Endometrial microvascular endothelial cells (primary cell): Measurements from ENCODE around the gene TTLL6. TPM values are rescaled to one million over a fixed set of nuclear protein-coding genes. Genes with fewer than 3 reads are reported as not detected.
"Not testable (repeated sequence)": the region's sequence is repeated elsewhere in the genome, so short reads cannot be mapped to it uniquely, and the experiment has no call there.

ENCODE experiments used
- in situ Hi-C: cut with HindIII; loops from 2 replicates; pipeline ENCODE4 v1.10.0; 2017; ENCODE audit warnings: low sequenced_read_pairs, low pct_unique_long_range_greater_than_20kb; ENCODE audit errors: inconsistent ontology term
- total RNA-seq: library from RNA; depleted of rRNA; stranded (reverse); fragments of >200 nt; gene quantifications from one replicate; pipeline ENCODE4 v1.2.3, GENCODE V29; 2015; ENCODE audit errors: inconsistent ontology term

The TTLL6 gene
- total RNA-seq = not detected

DNA sequence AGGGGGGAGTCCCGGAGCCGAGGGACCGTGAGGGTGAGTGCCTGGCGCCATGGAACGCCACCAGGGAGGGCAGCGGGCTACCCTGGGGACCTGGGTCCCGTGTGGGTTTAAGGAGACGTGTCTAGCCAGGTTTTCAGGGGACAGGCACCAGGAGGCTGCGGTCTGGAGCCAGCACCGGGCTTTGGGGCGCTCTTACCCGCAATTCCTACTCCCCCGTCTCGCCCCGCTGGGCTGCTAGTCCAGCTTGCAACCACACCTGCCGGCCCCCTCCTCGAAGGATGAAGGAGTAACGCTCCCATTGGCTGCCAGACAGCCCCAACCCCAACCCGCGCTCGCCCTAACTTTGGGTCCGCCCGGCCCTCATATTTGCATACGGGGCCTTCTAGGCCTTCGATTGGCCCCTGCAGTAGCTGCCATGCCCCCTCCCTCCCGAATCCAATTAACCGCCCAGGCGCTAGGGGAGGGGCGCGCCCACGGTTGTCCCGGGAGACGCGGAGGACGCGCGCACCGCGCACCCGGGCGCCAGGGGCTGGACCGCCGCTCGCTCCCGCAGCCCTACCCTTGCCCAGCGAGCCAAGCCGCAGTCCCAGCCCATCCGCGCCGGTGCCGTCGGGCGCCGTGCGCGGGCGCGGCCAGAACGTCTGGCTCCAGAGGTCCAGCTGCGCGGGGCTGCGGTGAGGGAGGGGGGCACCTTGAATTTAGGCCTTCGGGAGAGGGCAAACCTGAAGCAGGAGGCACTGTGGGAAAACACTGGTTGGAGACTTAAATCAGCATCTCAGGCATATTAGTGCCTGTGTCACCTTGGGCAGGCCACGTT, at the start of gene TTLL6:
Gene TTLL6, minus strand, starts transcription at position 456 of the 817 bp plus-strand sequence. Its CDS starts 157 bp downstream, at position 299.
- in situ Hi-C loops = loop anchor here (10.0 kb wide), 1 partner anchor 68 kb away; no protein-coding TSS in a partner anchor

DNA sequence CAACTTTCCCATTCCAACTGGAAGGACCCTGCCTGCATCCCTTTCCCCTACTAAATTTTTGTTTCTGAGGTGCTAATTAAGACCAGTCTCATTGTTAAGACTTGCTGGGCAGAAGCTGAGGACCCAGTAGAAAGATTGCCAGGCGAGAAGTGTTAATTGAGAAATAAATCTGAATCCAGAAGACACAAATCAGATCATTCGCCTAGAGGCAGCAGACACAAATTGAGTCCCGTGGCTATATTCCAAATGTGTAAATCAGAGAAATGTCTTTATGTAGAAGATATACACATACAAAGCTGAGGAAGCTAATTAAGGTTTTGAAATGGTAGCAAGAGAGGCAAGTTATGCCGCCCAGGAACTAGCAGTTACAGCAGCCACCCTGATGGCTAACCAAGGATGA, 43.4 kb upstream of the TTLL6 start:
- in situ Hi-C loops = no loop called here

DNA sequence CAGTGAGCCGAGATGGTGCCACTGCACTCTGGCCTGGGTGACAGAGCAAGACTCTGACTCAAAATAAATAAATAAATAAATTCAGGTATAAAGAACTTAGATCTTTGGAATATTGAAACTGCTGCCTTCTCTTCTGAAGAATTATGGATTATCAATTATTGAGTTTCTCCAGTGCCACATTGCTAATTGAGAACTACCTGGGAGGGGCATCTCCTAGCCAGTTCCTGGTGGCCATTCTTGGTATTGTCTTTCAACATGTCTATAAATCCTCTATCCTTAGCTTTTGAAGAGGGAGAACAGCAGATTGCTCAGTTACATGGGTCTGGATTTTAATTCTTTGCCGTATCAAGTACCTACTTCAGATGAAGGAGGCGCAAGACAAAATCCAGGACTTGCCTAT, 43.0 kb upstream of the TTLL6 start:
- in situ Hi-C loops = no loop called here

DNA sequence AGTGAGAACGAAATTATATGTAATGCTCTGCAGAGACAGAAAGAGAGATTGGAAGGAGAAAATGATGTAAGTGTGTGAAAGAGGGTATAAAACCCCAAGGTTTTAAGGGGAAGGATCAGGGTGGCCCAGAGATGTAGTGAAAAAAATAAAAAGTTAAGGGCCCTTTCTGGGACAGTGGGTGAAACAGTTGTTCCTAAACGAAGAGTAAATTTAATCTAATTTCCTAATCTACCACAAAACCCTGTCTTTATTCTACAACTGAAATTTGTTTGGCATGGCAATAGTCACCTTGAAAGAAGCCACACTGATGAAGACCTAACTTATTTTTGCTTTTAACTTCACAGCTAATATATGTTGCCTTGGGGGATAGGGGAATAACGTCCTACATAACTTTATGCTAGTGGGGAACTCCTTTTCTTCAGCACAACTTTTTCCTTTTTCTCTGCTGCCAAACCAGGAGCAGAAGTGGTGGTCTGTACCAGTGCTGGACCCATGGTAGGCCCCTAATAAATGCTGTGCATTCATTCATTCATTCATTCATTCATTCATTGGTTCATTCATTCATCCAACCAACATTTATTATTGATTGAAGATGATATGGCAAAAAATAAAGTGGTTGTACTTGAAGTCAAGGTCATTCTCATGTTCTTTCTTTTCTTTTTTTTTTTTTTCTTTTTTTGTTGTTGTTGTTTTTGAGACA, 39.2 kb upstream of the TTLL6 start:
- in situ Hi-C loops = no loop called here

DNA sequence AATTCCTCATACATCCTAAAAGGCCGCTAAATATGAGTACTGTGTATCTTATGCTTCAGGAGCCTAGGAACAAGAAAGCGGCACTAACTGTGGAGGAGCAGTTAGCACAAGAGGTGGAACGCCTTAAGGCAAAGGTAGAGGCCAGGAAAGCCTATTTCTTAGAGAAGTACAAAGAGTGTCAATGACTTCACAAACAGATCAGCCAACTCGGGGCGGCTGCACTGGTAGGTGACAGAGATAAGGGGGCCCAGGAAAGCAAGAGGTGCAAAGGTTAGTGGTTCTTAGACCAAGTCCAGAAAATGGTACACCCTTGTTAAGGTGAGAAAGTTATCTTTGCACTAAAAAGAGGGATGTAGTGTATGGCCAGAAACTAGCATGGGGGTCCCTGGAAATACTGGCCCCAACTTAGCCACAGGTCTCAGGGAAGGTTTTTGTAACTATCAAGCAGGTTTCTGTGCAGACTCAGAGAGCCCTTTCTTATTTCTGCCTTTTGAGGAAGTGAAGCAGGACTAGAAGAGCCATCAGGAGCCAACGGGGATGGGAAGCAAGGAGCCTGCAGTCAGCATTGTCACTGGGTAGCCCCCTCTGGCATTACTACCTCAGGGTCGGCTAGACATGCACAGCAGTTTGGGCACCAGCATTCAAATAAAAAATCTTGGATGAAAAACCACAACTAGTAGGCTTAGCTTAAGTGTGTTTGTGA, 37.9 kb upstream of the TTLL6 start:
- in situ Hi-C loops = no loop called here

DNA sequence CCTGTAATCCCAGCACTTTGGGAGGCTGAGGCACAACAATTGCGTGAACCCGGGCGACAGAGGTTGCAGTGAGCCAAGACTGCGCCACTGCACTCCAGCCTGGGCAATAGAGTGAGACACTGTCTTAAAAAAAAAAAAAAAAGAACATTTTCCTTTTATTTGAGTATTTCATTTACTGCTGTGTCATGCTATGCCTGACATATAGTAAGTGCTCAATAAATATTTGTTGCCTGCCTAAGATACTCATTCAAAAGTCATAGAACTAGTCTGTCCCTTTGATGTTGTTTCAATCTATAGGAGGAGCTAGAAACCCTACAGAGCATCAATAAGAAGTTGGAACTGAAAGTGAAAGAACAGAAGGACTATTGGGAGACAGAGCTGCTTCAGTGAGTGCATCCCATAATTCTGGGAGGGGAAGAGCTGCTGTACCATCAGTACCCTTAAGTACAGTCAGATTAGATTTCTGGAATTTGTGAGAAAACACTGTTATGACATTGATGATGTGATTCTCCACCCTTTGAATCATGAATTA, 33.8 kb upstream of the TTLL6 start:
- in situ Hi-C loops = no loop called here

DNA sequence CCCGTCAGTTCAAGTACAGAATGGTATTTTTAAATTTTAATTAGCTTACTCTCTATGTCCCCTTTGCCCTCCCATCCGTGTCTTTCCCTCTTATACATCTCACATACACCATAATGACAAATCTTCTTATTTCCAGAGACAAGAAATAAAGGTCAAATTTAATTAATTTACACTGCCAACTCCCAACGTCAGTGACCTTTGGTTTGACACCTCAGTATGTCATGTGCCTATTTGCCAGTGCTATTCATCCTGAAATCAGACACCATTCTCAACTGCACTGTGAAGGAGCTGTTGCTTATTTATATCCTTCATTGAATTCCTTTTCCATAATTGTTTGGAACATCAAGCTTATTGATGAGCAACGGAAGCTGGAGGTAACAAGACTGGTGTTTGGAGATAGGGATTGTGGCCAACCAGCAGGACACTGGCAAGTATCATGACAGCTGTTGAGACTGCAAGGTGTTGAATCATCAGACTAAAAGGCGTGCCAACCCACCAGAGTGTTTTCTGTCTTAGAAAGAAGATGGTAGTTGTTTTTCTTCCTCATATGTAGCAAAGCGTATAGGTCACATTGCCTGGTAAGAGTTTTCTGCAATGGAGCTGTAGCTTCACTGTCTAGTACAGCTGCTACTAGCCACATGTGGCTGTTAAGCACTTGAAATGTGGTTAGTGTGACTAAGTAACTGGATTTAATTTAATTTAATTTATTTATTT, 26.3 kb upstream of the TTLL6 start:
- in situ Hi-C loops = no loop called here

DNA sequence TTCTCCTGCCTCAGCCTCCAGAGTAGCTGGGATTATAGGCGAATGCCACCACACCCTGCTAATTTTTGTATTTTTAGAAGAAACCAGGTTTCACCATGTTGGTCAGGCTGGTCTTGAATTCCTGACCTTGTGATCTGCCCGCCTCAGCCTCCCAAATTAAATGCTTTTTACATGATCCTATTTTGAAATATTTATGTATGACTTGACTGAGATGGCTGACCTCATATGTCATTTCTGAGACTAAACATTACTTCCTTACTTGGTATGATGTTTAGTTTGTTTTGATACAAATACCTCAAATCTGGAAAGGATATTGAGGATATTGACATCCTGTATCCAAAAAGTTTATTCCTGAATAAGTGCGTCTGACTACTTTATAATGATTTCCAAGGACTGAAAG, 25.7 kb upstream of the TTLL6 start:
- in situ Hi-C loops = no loop called here

DNA sequence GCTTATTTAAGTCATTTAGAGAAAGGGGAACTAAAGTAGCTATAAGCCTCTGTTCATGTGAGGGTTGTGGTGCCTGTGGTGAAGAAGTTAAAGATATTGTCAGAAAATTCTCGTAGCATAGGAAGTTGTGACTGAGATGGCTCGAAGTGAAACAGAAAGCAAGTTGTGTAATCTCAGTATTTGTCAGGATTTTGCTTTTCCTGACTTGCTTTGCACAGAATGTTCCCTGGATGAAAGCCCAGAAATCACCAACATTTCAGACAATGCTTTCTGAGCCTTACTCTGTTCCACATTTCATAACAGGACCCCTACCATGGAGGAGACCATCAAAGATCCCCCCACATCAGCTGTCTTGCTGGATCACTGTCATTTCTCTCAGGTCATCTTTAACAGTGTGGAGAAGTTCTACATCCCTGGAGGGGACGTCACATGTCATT, 24.4 kb upstream of the TTLL6 start:
- in situ Hi-C loops = no loop called here

DNA sequence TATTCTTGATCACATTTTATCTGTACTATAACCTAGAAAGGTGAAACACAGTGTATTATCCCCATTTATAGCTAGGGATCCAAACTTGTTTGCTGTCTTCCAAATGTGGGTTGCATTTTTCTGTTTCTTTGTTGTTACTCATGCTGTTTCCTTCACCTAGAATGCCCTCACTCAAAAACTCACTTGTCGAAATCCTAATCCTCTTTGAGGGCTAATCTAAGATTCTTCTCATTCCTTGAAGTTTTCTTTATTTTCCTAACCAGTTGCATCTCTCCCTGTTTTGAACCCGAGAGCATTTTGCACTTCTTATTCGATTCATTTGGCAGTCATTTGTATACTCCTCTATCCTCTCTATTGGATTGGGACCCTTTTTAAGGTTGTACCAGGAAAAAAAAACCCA, 23.4 kb upstream of the TTLL6 start:
- in situ Hi-C loops = no loop called here

DNA sequence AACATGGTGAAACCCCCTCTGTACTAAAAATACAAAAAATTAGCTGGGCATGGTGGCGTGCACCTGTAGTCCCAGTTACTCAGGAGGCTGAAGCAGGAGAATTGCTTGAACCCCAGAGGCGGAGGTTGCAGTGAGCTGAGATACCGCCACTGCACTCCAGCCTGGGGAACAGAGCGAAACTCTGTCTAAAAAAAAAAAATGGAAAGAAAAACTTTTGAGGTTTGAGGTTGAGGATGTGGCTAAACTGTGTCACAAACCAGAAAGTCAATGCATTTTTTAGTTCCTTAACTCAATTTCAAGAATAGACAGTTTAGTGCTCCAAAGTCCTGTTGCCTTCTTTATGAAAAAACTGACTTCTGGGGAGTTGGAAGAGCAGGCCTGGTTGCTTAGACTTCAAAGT, 20.4 kb upstream of the TTLL6 start:
- in situ Hi-C loops = not testable (repeated sequence)

DNA sequence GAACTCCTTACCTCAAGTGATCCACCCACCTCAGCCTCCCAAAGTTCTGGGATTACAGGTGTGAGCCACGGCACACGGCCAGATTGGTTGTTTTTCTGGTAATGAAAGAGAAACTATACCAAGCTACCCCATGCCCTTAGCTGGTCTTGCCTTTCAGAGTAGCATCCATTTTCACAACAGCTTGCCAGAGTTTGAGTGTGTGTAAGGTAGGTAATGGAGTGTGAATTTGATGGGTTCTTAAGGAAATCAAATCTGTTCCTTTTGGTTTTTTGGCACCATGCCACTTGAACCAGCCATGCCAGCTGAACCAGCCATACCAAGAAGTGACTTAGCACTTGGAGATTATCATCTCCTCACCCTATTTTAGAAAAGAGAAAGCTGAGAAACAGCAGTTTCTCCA, 18.9 kb upstream of the TTLL6 start:
- in situ Hi-C loops = no loop called here

DNA sequence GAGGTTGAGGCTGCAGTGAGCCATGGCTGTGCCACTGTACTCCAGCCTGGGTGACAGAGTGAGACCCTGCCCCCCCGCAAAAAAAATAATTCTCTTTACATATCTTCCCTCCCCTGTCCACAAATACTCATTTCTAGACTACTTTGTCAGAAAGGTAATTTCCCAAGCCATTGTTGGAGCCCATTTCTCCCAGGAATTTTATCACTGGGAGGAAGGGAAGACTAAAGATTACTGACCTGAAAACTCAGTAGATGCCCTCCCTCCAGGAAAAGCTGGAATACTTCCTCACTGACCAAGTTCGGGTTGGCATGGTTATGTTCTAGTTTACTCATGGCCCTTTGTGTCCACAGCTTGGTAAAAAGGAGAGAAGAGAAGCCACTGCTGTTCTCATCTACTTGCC, 17.9 kb upstream of the TTLL6 start:
- in situ Hi-C loops = no loop called here

DNA sequence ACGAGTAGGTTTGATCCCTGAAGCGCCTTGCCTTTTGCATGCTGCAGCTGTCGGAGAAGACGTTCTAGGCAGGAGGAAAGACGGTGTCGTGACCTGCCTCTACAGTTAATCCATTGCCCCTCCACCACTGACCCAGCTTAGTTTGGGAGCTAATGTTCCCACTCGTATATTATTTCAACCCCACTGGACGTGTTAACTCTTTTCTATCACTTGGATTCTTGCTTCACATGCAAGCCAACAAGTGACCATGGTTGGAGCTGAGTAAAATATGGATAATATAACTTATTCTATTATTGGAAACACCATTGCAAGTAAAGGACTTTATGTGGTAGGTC, 14.5 kb upstream of the TTLL6 start:
- in situ Hi-C loops = no loop called here

DNA sequence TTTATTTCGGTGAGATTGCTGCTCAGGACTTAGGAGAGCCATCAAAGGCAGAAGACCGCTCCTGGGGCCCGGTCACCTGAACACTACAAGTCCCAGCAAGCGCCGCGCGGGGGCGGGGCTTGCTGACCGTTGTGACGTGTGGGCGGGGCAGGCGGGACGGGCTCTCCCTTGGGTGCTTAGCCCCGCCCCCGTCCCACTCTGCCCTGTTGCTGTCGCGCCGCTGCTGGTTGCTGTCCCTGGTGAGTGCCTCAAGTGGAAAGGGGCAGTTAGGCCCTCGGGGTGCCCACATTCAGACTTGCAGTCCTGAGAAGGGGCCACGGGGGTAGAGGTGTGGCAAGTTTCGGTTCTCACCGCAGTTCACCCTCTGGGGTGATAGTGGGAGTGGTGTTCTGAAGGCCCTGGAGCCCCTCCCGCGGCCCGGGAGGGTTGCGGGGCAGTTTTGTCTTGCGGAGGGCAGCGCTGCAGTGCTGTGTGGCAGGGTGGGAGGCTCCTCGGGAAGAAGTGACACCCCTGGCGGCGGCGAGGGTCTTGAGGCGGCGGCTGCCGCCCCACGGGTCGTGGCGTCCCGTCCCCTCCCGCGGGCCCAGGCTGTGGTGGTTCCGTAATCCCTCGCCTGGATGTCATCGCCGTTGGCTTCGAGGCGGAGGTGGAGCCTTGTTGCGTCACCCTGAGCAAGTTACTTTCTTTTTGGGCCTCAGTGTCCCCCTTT, 14.0 kb upstream of the TTLL6 start, which contains the start of gene CALCOCO2:
Gene CALCOCO2, plus strand, starts transcription at position 196 of the 709 bp plus-strand sequence. CDS start 10,673 bp downstream, outside the sequence.
- in situ Hi-C loops = no loop called here

DNA sequence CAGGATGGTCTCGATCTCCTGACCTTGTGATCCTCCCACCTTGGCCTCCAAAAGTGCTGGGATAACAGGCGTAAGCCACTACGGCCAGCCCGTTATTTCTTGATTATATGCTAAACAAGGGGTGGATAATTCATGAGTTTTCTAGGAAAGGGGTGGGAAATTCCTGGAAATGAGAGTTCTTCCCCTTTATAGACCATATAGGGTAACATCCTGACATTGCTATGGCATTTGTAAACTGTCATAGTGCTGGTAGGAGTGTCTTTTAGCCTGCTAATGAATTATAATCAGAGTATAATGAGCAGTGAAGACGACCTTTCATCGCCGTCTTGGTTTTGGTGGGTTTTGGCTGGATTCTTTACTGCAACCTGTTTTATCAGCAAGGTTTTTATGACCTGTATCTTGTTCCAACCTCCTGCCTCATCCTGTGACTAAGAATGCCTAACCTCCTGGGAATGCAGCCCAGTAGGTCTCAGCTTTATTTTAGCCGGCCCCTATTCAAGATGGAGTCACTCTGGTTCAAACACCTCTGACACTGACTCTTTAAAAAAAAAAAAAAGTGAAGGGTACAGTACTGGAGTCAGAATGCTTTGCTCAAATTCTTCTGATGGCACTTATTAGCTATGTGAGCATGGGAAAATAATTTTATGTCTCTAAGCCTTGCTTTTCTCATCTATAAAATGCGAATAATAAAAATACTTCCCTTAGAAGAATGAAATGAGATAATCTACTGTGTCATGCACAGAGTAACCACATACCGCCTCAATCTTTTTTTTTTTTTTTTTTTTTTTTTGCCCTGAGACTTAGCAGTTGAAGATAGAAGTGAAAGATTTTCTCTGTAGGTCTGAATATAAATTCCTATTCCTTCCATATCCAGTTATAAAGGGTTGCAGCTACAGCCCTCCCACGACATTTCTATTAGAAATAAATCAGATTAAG, 8.7 kb upstream of the TTLL6 start:
- in situ Hi-C loops = no loop called here

DNA sequence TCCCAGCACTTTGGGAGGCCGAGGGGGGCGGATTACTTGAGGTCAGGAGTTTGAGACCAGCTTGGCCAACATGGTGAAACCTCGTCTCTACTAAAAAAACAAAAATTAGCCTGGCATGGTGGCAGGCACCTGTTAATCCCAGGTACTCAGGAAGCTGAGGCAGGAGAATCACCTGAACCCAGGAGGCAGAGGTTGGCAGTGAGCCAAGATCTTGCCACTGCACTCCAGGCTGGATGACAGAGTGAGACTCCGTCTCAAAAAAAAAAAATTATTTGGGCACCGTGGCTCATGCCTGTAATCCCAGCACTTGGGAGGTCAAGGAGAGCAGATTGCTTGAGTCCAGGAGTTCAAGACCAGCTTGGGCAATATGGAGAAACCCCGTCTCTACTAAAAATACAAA, 3.9 kb upstream of the TTLL6 start:
- in situ Hi-C loops = not testable (repeated sequence)
